ENCODE measurements around the gene SEL1L3. TPM values are rescaled to one million over a fixed set of nuclear protein-coding genes. Genes with fewer than 3 reads are reported as not detected.

Gene SEL1L3
- total RNA-seq, 1 experiment from 2014 or later, result 28.1 TPM

DNA sequence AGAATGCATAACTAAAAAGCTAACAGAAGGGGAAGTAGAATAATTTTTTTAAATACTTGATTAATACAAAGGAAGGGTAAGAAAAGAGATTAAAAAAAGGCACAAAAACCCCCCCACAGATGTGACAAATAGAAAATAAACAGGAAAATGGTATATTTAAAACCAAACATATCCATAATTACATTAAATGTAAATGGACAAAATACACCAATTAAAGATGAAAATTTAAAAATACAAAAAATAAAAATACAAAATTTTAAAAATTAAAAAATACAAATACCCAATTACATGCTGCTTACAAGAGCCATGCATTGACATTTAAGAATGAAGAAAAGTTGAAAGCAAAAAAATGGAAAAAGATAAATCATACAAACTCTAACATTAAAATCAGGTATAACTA is 86.0 kb downstream of the SEL1L3 start:
- no peak overlapping the region for H3K27ac Mint-ChIP-seq (ENCODE audit: low read depth, unreplicated experiment)
- no peak overlapping the region for H3K4me3 Mint-ChIP-seq (ENCODE audit: unreplicated experiment)
- DNase-seq (ENCODE audit: unreplicated experiment), result no peak
- H3K27me3 Mint-ChIP-seq (ENCODE audit: insufficient read depth, unreplicated experiment), result no peaks in the 10 kb centered on the region
- intact Hi-C loops (cut with micrococcal nuclease), result no loop called here
- H3K36me3 Mint-ChIP-seq (ENCODE audit: insufficient read depth, unreplicated experiment), result peaks cover 22% of the 10 kb centered on the region
- no peaks in the 10 kb centered on the region for H3K4me1 Mint-ChIP-seq (ENCODE audit: insufficient read depth, unreplicated experiment)
- BruUV-seq (replicated peaks), result no TSS peak
- ChIA-PET CTCF (interaction anchor here (0.7 to 4.5 kb wide), 5 partner anchors 8 to 336 kb away, joined by 3 to 34 read pairs (median 4); no protein-coding TSS in a partner anchor), POLR2A (interaction anchor here (0.6 kb wide), 1 partner anchor 245 kb away, joined by 3 read pairs; no protein-coding TSS in a partner anchor)
- H3K9me3 Mint-ChIP-seq (ENCODE audit: unreplicated experiment), result peaks cover 14% of the 10 kb centered on the region
- no peak for TF ChIP-seq CTCF (IDR thresholded peaks at IDR 0.05; ENCODE audit: unreplicated experiment)

DNA sequence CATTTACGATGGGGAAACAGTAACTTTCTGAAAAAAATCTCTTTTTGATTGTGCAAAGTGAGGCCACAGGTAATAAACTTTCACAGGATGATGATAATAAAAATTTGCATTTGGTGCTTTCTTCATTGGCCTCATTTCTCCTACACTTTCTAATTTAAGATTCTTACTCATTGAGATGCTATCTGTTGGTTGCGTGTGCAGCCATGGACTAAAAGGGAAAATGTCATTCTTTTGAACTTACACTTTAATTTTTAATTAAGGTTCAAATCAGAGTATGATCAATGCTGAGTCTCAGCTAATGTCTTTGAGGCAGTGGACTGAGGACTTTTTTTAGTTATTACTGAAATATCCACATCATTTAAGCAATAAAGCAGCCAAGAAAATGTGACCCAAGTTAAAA is 87.6 kb downstream of the SEL1L3 start:
- no peak for DNase-seq (ENCODE audit: unreplicated experiment)
- BruUV-seq (replicated peaks), result no TSS peak
- no peak overlapping the region for H3K4me3 Mint-ChIP-seq (ENCODE audit: unreplicated experiment)
- intact Hi-C loops (cut with micrococcal nuclease), result no loop called here
- H3K27ac Mint-ChIP-seq (ENCODE audit: low read depth, unreplicated experiment), result no peak overlapping the region
- H3K9me3 Mint-ChIP-seq (ENCODE audit: unreplicated experiment), result peaks cover 14% of the 10 kb centered on the region
- no peak for TF ChIP-seq CTCF (IDR thresholded peaks at IDR 0.05; ENCODE audit: unreplicated experiment)
- H3K36me3 Mint-ChIP-seq (ENCODE audit: insufficient read depth, unreplicated experiment), result peaks cover 17% of the 10 kb centered on the region
- no peaks in the 10 kb centered on the region for H3K27me3 Mint-ChIP-seq (ENCODE audit: insufficient read depth, unreplicated experiment)
- no peaks in the 10 kb centered on the region for H3K4me1 Mint-ChIP-seq (ENCODE audit: insufficient read depth, unreplicated experiment)
- ChIA-PET CTCF (interaction anchor here (4.5 kb wide), 1 partner anchor 334 kb away, joined by 34 read pairs; no protein-coding TSS in a partner anchor), POLR2A (no interaction called here)

- CTCF ChIA-PET, result interaction anchor here (10.8 kb wide), 1 partner anchor 329 kb away, joined by 309 read pairs; no protein-coding TSS in a partner anchor
- no TSS peak for BruUV-seq (replicated peaks)
- peaks cover 14% of the 10 kb centered on the region for H3K9me3 Mint-ChIP-seq (ENCODE audit: unreplicated experiment)
- H3K4me3 Mint-ChIP-seq (ENCODE audit: unreplicated experiment), result no peak overlapping the region
- no peak for DNase-seq (ENCODE audit: unreplicated experiment)
- H3K27ac Mint-ChIP-seq (ENCODE audit: low read depth, unreplicated experiment), result no peak overlapping the region
- H3K27me3 Mint-ChIP-seq (ENCODE audit: insufficient read depth, unreplicated experiment), result no peaks in the 10 kb centered on the region
- intact Hi-C loops (cut with micrococcal nuclease), result no loop called here
- H3K36me3 Mint-ChIP-seq (ENCODE audit: insufficient read depth, unreplicated experiment), result peaks cover 12% of the 10 kb centered on the region
- POLR2A ChIA-PET, result no interaction called here
- TF ChIP-seq CTCF (IDR thresholded peaks at IDR 0.05; ENCODE audit: unreplicated experiment), result no peak
- H3K4me1 Mint-ChIP-seq (ENCODE audit: insufficient read depth, unreplicated experiment), result no peaks in the 10 kb centered on the region
Measured at GRCh38 chr4:25773358-25773757, 89.4 kb downstream of the SEL1L3 start.

GRCh38 chr4:25771672-25772071 is 91.1 kb downstream of the SEL1L3 start:
- H3K27me3 Mint-ChIP-seq (ENCODE audit: insufficient read depth, unreplicated experiment), result no peaks in the 10 kb centered on the region
- peaks cover 6% of the 10 kb centered on the region for H3K36me3 Mint-ChIP-seq (ENCODE audit: insufficient read depth, unreplicated experiment)
- no peak for TF ChIP-seq CTCF (IDR thresholded peaks at IDR 0.05; ENCODE audit: unreplicated experiment)
- H3K9me3 Mint-ChIP-seq (ENCODE audit: unreplicated experiment), result peaks cover under 1% of the 10 kb centered on the region
- DNase-seq (ENCODE audit: unreplicated experiment), result no peak
- ChIA-PET CTCF (interaction anchor here (0.6 to 10.8 kb wide), 6 partner anchors 10 to 328 kb away, joined by 3 to 309 read pairs (median 4); no protein-coding TSS in a partner anchor), POLR2A (interaction anchor here (1.3 to 1.4 kb wide), 2 partner anchors 330 to 332 kb away, joined by 3 to 4 read pairs; no protein-coding TSS in a partner anchor)
- intact Hi-C loops (cut with micrococcal nuclease), result no loop called here
- no peaks in the 10 kb centered on the region for H3K4me1 Mint-ChIP-seq (ENCODE audit: insufficient read depth, unreplicated experiment)
- no peak overlapping the region for H3K27ac Mint-ChIP-seq (ENCODE audit: low read depth, unreplicated experiment)
- no peak overlapping the region for H3K4me3 Mint-ChIP-seq (ENCODE audit: unreplicated experiment)
- BruUV-seq (replicated peaks), result no TSS peak
